Hematopoietic multipotent progenitor cell treated with erythropoietin and hydrocortisone succinate and interleukin-3 and kit ligand, for 6 days (in vitro differentiated cells): ENCODE measurements around the gene EIF2AK2.

Experiments
- DNase-seq: peaks from one replicate; pipeline ENCODE4 v3.0.0-alpha.2; 2015

Gene EIF2AK2

DNA sequence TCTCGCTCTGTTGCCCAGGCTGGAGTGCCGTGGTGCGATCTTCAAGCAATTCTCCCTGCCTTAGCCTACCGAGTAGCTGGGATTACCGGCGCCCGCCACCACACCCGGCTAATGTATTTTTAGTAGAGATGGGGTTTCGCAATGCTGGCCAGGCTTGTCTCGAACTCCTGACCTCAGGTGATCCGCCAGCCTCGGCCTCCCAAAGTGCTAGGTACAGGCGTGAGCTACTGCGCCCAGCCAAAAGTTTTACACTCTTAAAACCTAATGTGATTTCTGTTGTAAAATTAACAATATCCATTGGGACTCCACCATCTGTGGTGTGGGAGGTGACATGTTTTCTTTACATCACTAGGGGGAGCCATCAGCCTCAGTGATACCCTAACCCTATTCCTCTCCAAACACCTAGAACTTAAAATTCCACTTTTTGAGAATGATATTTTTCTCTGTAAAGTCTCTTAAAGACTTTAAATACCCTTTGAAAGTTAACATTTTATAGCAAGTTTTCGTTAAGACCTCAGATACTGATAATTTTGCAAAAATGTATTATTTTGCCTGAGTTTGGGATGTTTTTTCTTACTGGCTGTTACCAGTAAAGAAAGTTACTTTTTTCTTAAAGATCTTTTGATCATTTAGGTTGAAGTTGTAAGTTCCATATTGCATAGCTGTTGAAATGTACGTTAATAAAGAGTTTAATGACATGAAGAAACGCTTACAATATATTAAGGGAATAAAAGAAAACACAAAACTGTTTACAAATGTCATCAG lies 11.6 kb upstream of the EIF2AK2 start:
- DNase-seq = peak; percentile 79

DNA sequence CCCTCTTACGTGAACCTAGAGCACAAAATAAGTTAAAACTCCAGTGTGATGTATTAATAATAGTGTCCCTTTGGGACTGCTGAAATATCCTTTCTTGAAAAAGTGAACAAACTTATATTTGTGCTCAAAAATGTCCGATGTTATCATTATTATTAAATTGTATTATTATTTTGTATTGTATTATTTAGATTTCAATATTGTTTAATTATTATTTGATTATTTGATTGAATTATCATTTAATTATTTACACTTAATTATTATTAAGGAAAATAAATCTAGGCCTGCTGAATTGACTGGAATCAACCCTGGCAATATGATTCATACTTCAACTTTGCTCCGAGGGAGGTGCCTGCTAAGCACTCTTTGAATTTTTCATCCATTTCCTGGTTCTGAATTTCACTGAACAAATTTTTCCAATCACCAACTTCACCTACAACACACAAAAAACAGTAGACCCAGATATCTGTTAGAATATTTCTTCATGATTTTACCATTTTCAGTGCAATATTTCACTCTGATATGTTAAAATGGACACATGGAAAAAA lies 10.9 kb upstream of the EIF2AK2 start:
- no peak for DNase-seq

DNA sequence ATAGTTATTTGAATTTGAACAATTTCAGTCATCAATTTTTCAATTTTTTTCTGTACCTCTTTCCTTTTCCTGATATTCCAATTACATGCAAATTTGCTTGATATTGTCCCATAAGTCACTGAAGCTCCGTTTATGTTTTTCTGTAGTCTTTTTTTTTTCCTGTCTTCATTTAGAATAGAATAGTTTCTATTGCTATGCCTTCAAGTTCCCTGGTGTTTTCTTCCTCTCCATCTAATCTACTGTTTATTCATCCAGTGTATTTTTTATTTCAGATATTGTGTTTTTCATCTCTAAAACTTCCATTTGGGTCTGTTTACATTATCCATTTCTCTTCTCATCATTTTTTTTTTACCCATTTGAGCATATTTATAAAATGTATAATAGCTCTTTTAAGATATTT lies 8.0 kb upstream of the EIF2AK2 start:
- DNase-seq = no peak

DNA sequence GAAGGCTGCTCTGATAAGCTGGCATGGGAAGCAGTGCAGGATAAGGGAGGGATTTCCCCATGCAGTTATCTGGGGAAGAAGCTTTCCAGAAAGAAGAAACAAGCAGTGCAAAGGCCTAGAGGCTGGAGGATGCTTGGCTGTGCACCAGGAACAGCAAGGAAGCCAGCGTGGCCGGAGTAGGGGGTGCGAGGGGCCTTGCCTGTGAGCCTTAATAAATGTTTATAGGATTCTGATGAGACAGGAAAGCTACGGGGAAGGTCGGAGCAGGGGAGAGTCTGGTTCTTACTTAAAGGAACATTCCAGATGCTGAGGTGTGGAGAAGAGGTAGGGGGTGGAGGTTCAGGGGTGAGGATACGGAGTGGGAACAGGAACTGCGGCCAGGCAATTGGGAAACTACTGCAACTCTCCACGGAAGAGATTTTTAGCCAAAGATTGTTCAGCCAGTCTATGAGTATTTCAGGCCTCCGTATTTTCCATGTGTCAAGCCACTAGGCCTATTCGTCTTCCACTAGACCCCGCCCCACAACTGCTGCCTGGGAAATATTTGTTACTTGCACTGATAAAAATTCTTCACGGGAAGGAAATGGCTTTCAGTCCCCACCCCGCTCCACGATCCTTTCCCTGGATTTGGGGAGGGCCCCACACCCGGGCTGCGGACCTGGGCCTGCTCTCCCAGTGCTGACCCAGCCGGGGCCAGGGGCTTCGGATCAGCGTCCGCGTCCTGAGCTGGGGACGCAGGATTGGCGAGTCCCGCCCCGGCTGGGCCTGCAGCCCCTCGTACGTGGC lies 516 bp downstream of the EIF2AK2 start:
- DNase-seq = peak; percentile 73

DNA sequence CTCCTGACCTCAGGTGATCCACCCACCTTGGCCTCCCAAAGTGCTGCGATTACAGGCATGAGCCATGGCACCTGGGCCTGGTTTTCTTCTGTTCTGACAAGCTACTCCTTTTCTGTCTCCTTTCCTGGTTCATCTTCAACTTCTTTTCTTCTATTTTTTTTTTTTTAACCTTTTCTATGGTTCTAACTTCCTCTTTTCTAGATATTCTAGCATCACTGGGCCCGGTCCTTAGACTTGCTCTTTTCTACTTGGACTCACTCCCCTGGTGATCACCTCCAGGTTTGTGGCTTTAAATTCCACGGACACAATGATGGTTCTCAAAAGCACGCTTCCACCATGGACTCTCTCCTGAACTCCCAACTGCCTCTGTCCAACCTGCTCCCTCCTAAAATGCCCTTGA lies 2.0 kb downstream of the EIF2AK2 start:
- peak; percentile 27 for DNase-seq

DNA sequence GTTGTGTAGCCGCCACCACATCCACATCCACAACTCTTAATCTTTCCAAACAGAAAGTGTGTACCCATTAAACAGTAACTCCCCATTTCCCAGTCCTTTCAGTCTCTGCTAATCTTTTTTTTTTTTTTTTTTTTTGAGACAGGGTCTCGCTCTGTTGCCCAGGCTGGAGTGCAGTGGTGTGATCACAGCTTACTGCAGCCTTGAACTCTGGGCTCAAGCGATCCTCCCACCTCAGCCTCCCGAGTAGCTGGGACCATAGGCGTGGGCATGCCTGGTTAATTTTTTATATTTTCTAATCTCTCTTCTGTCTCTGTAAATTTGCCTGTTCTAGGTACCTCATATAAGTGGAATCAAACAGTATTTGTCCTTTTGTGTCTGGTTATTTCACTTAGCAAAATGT lies 3.6 kb downstream of the EIF2AK2 start:
- DNase-seq = no peak

DNA sequence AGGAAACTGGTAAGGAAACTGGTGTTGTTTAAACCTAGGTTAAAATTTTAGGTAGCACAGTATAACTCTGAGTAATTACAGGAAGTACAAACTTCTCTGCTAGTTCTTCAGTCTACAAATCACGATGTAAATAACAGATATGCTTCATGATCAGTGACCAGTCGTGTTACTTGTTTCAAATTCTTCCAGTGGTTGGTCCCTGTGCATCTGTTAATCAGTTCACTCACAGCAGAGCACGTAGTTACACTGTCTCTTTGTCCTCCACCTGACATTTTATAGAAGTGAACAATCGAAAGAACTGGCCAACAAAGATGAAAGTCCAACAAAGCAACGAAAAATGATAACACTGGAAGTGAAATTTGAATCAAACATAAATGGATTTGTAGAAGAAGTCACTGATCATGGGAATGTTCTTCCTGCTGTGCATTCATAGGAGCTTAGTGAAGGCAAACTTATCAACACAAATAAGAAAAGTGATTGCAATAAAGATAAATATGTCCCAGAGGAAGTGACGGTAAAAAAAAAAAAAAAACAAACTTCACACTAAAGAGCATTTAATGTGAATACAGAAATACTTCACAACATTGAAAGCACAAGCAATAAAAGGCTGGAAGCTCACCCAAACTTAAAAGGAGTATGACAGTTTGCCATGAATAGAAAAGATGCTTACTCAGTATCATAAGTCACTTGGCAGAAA lies 7.0 kb downstream of the EIF2AK2 start:
- DNase-seq = peak; percentile 41

DNA sequence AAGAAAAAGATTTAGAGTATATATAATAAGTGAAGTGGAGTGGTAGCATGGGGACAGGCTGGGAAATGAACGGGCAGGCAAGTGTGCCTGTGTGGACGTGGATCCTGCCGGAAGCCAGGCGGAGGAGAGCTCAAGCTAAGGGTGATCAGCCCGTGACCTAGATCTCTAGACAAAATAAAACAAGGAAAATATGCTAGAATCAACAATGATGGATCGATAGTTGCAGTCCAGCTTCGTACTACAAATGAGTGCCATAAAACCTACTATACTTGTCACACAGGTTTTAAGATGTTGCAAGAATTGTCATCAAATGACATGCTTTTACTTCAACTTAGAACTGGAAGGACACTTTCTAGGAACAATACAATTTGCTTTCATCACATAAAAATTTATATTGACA lies 8.5 kb downstream of the EIF2AK2 start:
- DNase-seq = no peak

DNA sequence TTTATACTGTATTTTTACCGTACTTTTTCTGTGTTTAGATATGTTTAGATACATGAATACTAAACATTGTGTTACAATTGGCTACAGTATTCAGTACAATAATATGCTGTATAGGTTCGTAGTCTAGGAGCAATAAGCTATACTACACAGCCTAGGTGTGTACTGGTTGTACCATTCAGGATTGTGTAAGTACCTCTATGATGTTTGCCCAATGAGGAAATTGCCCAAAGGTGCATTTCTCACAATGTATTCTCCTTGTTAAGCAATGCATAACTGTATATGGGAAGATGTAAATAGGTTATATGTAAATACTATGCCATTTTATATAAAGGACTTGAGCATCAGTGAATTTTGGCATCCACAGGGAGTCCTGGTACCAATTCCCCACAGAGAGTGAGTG lies 10.7 kb downstream of the EIF2AK2 start:
- DNase-seq = no peak

DNA sequence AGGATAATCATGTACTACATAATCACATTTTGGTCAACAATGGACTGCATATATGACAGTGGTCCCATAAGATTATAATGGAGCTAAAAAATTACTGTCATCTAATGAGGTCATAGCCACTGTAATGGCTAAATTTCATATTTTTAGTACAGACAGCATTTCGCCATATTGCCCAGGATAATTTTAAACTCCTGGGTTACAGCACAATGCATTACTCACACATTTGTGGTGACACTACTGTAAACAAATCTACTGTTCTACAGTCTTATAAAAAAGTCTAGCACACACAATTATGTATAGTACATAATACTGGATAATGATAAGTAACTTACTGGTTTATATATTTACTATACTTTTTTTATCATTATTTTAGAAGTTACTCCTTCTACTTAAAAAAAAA lies 12.8 kb downstream of the EIF2AK2 start:
- no peak for DNase-seq

DNA sequence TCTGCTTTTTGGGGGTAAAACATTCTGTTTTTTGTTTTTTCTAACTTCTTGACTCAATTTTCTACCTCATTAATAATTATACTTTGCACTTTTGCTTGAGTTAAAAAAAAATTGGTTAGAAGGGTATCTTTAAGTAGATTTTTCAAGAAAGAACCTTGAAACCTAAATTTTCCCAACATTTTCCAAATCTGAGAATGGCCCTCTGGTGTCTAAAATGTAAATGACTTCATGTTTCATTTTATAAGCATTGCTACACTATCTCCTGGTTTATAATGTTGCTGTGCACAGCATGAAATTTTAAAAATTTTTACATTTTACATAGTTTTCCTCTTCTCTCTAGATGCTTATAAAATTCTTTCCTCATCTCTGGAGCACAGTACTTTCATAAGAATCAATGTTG lies 14.2 kb downstream of the EIF2AK2 start:
- no peak for DNase-seq

DNA sequence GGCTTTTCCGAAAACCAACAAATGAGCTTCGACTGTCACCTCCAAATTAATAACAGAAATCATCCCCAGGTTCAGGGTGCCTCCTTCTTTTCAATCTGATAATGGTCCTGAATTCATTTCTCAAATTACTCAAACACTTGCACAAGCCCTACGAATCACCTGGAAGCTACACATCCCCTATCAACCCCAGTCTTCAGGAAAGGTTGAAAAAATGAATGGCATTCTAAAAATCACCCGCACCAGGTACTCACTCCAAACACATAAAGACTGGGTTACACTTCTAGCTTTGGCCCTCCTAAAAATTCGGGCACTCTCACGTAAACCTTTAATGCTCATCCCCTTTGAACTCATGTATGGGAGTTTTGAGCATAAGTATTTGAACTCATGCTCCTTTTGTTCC lies 23.9 kb downstream of the EIF2AK2 start:
- DNase-seq = no peak

DNA sequence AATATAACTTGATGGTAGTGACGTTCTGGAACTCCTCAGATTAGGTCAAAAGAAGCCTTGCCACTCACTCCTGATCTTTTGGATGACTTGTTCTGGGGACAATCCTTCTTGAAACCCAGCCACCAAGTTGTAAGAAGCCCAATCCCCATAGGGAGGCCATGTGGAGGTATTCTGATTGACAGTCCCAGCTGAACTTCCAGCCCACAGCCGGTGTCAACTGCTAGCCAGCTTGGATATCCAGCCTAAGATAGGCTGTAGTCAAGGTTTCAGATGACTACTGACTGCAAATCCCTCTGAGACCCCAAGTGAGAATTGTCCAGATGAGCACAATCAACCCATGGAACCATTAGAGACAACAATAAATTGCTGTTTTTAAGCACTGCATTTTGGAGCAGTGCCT lies 31.4 kb downstream of the EIF2AK2 start:
- no peak for DNase-seq

DNA sequence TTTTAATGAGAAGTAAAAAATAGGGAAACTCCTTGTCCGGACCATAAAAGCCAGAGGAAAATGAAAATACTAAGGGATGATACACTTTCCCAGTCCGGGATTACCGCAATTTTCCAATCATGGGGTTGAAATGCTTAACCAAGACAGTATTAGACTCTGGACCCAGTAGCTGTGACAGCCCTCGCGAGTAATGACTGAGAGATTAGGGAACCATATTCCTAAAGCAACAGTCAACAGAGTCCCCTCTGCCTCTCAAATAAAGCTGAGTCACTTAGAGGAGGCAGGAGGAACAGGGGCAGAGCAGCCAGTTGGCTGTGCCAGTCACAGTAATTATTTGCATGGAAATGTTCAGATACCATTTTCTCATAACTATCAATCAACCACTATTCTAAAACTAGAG lies 37.6 kb downstream of the EIF2AK2 start:
- DNase-seq = peak; percentile 21

DNA sequence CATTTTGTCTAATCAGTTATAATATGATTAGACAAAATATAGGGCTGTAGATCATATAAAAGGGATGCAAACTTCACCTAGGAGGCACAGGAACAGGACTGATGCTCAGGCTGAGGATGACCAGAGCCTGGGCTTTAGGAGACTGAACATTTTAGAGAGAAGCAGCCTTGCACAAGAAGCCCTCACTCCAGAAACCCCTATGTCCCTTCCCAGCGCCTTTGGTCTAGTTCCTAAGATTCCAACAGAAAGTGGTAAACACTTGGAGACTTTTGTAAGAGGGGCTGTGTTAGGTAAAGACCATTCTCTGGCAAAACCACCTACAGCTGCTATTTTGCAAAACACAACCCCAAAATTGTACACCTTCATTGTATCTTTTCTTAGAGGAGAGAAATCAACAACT lies 39.2 kb downstream of the EIF2AK2 start:
- DNase-seq = no peak

DNA sequence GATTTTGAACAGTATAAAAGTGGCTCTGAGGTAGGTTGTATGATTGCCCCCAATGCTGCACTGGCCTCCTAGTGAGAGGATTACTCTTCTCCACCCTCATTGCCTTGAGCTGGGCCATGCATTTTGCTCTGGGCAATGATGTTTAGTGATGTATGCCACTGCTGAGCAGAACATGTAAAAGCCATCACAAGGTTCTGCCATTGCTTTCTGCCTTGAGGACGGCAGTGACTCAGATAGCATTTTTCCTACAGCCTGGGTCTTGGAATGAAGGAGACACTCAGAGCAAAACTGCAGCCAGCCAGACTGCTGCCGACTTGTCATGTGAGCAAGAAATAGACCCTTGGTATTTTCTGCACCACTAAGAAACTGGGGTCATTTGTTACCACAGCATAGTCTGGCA lies 44.8 kb downstream of the EIF2AK2 start:
- DNase-seq = no peak

DNA sequence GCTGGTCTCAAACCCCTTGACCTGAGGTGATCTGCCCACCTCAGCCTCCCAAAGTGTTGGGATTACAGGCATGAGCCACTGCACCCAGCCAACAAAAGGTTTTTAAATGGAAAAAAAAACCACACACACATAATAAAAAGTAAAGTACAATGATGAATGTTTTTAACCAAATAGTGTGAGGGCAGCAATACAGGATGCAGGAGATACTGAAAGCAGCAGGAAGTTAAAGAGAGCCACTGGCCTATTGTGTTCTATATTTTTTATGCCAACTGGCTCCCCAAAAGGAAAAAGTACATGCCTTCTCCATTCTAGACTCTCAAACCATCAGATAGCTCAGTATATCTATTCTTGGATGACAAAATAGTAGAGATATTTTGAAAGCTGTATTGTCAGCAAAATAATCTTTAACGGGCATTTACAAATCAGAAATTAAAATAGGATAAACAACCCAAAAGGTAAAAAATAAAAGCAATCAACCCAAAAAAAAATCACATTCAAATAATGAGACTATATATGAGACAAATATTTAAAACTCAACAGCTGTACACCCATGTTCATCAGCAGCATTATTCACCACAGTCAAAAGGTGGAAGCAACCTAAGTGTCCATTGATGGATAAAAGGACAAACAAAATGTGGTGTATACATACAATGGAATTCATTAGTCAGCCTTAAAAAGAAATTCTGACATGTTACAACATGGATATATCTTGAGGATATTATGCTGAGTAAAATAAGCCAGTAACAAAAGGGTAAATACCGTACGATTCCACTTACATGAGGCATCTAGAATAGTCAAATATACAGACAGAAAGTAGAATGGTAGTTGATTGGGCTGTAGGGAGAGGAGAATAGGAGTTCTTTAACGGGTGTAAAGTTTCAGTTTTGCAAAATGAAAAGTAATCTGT lies 46.2 kb downstream of the EIF2AK2 start:
- DNase-seq = no peak

DNA sequence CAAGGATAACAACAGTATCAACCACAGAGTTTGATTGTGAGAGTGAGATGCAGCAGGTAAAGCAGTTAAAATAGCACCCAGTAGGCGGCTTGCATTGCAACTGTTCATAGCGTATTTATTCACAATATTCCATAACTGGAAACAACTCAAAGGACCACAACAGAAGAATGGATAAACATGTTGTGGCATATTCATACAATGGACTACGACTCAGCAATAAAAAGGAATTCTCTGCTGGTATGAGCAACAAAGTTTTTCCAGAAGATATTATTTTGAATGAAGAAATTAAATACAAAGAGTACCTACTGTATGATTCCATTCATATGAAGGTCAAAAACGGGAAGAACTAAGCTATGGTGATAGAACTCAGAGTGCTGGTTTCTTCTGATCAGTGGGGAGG lies 47.3 kb downstream of the EIF2AK2 start:
- no peak for DNase-seq

DNA sequence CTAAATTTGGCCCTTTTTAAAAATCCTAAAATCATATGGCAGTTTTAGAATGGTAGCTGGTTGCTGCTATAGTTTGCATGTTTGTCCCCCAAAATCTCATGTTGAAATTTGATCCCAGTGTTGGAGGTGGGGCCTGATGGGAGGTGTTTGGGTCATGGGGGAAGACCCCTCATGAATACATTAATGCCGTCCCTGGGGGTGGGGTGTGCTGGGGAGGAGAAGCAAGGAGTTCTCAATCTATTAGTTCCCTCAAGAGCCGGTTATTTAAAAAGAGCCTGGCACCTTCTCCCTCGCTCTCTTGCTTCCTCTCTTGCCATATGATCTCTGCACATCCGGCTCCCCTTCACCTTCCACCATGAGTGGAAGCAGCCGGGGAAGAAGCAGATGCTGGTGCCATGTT lies 51.6 kb downstream of the EIF2AK2 start:
- no peak for DNase-seq

DNA sequence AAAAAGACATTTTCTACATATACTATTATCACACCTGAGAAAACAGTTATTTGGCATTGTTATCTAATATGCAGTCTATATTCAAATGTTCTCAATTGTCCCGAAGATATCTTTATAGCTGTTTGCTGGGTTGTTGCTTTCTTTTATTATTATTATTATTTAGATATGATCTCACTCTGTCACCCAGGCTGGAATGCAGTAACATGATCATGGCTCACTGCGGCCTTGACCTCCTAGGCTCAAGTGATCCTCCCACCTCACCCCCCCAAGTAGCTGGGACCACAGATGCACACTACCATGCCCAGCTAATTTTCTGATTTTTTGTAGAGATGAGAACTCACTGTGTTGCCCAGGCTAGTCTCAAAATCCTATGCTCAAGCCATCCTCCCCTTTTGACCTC lies 52.6 kb downstream of the EIF2AK2 start:
- DNase-seq = no peak

DNA sequence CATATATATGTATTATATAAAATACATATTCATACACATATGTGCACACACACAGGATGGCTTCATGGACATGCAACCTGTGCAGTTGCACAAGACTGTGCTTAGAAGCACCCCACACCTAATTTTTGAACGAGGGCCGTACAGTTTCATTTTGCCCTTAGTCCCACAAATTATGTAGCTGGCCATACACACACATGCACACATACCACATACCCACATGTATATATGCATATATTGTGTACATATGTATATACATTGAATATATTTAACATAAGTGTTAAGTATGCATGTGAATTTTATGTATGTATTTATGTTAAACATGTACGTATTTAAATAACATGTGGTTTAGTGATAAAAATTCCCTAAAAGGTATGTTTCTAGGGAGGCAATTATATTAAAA lies 54.2 kb downstream of the EIF2AK2 start:
- DNase-seq = no peak

DNA sequence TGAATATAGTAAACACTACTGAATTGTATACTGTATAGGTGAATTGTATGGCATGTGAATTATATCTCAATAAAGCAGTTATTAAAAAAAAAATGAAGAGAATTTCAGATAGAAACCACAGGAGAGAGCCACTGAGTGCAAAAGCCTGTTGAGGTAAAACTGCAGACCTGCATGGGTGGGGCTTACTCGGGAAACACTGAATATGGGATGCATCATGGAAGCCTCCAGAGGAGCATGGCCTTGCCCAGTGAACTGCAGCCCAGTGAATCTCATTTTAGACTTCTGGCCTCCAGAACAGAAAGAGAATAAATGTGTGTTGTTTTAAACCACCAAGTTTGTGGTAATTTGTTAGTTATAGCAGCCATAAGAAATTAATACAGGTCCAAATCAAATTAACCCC lies 56.7 kb downstream of the EIF2AK2 start:
- DNase-seq = no peak
